IPS-11a (cell line): ENCODE results near the gene ZBTB24.
A peak's percentile ranks its signal among the peaks of the same experiment; 100 is the strongest.
"Not testable (repeated sequence)": the region's sequence is repeated elsewhere in the genome, so short reads cannot be mapped to it uniquely, and the experiment has no call there.

Source experiments
- H3K4me3 ChIP-seq: one replicate; pipeline ENCODE4 v1.5.1; 2013; ENCODE audit warnings: low read depth, low read length, control low read depth

Gene ZBTB24

DNA sequence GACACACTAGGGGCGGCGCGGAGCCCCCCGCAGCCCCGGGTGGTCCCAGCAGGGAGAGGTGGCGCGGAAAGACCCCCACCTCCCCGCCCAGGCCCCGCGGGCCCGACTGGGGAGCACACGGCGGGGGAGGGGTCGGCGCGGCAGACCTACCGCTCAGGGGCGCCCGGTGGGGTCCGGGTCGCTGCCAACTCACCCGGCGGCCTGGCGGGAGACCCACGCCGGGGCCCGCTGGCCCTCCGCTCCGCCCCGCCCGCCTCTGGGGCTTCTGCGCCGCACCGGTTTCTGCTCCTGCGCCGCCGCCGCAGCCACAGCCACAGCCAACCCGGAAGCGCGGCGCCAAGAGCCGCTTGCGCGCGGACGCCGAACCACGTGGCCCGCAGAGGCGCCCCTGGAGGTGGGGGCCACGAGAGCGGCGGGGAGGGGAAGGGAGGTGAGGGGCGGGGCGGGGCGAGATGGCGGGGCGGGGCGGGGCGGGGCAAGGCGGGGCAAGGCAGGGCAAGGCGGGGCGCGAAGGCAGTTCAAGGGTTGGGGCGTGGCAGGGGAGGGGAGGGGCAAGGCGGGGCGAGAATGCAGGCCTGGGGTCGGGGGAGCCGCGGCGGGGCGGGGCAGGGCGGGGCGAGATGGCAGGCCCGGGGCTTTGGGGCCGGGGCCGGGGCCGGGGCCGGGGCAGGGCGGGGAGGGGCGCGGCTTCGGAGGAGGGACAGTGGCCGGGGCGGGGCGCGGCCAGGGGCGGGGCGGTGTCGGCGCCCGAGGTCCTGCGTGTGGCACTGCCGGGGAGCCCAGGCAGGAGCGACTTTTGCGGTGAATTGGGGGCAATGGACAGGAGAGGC is at the start of gene ZBTB24:
Gene ZBTB24 (minus strand): TSS at position 315 of the 830 bp plus-strand sequence. CDS start 1,193 bp downstream, outside the sequence.
- peak within 1 kb of the TSS; percentile 84 for H3K4me3 ChIP-seq

DNA sequence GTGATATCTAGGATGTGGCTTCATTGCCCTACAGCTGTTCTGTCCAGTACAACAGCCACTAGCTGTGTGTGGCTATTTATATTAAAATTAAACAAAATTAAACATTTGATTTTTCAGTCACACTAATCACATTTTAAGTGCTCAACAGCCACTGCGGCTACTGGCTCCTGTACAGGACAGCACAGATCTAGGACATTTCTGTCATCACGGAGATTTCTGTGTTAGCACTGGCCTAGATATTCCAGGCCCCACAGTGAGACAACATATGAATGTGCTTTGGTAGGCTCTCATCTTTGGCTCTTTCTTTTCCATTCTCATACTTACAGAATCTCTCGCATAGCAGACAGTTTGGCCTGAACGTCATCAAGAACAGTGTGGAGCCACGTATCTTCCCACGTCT is 48.4 kb upstream of the ZBTB24 start:
- H3K4me3 ChIP-seq, result no peak overlapping the region

DNA sequence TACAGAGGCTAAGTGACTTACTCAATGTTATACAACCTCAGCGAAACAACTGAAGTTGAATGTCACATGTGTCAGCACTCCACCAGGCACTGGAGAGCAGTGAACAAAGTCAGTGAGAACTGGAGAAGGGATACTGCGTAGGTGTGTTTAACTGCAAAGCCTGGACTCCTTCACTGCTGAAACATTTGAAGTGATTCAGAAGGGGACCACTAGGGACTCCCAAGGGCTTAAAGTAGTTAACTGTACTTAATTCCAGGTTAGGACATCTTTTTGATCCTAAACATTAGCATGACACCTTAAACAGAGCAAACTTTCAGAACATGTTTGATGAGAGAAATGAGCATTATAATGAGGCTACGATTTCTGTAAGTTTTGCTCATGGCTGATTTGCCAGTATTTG is 45.0 kb upstream of the ZBTB24 start:
- no peak overlapping the region for H3K4me3 ChIP-seq

GRCh38 chr6:109526905-109527628 is 44.0 kb upstream of the ZBTB24 start:
- H3K4me3 ChIP-seq, result no peak overlapping the region

DNA sequence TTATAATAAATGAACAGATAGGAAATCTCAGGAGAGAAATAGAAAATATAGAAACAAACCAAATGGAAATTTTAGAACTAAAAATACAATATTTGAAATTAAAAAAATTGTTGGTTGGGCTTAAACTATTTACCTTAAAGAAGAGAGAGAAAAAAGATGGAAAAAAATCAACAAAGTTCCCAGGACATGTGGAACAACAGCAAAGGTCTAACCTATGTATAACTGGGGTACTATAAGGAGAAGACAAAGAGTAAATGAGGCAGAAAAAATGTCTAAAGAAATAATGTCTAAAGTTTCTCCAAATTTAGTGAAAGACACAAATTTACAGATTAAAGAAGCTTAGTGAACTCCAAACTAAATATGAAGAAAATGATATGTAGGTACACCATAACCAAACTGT is 41.1 kb upstream of the ZBTB24 start:
- no peak overlapping the region for H3K4me3 ChIP-seq

- H3K4me3 ChIP-seq, result no peak overlapping the region
Measured at GRCh38 chr6:109523478-109523877, 40.5 kb upstream of the ZBTB24 start.

DNA sequence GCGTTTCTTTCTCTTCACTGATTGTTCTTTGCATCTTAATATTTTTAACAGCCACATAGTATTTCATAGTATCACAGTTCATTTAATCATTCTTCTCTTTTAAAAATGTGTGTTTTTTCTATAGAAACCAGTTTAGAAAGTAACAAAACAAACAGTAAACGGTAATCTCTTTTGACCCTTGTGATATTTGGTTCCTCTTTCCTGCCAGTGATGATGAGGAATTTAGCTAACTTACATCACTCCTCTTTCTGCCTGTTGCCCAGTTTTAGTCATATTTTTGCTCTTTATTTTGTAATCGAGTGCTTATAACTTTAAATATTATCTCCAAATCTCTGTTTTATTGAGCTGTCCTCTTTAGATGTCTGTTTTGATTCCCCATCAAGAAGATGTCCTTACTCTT is 38.1 kb upstream of the ZBTB24 start:
- no peak overlapping the region for H3K4me3 ChIP-seq

DNA sequence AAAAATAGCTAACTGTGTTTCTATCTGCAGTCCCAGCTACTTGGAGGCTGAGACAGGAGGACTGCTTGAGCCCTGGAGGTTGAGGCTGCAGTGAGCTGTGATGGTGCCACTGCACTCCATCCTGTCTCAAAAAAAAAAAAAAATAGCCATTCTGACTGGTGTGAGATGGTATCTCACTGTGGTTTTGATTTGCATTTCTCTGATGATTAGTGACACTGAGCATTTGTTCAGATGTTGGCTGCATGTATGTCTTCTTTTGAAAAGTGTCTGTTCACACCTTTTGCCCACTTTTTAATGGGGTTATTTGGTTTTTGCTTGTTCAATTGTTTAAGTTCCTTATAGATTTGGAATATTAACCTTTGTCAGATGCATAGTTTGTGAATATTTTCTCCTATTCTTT is 36.6 kb upstream of the ZBTB24 start:
- not testable (repeated sequence) for H3K4me3 ChIP-seq

DNA sequence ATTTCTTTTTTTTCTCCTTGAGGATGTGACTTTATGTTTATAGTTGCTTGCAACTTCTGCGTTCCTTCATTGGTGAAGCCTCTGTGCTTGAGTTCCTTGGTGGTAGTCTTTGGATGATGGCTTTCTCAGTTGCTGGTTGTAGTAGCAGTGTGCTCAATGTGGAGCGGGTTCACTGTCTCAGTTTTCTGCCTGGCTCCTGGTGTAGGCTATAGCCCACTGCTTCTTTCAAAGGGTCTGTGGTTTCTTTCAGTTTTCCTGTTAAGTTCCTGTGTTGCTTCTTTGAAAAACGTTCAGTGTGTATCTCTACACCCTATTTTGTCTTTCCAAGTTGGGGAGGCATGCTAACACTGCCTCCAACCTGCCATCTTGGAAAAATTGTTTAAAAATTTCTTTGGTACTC is 33.9 kb upstream of the ZBTB24 start:
- no peak overlapping the region for H3K4me3 ChIP-seq

GRCh38 chr6:109515781-109516409 is 32.9 kb upstream of the ZBTB24 start:
- no peak overlapping the region for H3K4me3 ChIP-seq

DNA sequence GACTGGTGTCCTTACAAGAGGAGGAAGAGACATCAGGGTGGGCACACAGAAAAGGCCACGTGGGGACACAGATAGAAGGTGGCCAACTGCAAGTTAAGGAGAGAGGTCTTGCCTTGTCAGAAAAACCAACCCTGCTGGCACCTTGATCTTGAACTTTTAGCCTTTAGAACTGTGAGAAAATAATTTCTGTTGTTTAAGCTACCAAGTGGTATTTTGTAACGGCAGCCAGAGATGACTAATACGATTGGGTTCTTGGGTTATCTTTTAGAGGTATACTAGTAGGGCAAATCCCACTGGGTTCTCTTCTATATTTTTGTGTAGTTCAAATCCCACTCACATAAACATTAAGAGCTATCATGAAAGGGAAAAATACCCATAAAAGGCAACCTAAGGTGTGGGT is 31.9 kb upstream of the ZBTB24 start:
- H3K4me3 ChIP-seq, result no peak overlapping the region

- H3K4me3 ChIP-seq, result no peak overlapping the region
Measured at GRCh38 chr6:109513571-109514071, 30.6 kb upstream of the ZBTB24 start.

- H3K4me3 ChIP-seq, result no peak overlapping the region
Measured at GRCh38 chr6:109512271-109512817, 29.3 kb upstream of the ZBTB24 start.

DNA sequence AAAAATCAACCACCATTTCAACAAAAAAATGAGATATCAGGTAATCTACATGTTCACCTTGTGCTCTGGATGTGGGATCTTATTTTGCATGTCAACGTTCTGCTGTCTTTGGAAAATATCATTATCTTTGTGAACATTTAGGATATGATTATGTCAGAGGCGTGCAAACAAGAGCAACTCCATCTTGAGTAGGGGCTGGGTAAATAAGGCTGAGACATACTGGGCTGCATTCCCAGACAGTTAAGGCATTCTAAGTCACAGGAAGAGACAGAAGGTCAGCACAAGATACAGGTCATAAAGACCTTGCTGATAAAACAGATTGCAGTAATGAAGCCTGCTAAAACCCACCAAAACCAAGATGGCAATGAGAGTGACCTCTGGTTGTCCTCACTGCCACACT is 28.8 kb upstream of the ZBTB24 start:
- H3K4me3 ChIP-seq, result no peak overlapping the region

DNA sequence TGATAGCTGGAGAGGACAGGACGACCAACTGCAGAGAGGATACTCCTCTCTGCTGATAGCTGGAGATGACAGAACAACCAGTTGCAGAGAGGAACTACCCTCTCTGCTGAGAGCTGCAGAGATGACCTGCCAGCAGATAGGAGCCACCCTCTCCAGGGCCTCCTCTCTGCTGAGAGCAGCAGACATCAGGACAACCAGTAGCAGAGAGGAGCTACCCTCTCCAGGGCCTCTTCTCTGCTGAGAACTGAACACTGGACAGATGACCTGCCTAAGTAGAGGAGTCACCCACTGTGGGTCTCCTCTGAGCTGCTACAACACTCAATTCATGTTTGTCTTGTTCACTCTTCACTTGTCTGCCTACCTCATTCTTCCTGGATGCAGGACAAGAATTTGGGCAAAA is 27.3 kb upstream of the ZBTB24 start:
- H3K4me3 ChIP-seq, result no peak overlapping the region

DNA sequence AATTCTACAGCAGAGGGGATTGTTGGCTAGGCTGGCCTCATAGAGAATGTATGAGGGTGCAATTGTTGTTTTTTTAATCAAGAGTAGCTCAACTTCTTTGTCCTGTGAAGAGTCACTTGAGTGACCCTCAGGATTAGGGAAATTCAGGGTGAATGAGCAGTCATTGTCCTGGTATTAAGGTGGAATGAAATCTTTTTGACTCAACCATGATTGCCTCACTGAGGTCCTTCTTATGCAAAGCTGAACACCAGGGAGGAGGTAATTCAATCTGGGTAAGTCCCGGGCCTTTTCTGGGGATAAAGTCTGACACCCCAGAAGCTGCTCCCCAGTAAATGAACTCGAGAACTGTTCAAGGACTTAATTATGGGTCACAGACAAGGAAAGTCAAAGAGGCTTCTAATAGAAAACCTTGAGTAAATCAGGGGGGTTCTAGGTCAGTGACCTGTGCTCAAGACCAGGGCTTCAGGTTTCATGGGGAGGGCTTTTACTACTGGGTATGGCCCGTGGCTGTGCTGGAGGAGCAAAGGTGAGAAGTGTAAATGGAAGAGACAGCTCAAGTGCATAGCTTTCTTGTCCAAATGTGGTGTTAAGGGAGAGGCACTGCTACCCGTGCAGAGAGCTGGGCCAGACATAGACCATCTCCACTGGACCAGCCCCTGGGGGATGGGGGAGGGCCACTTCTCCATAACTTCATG is 25.3 kb upstream of the ZBTB24 start:
- no peak overlapping the region for H3K4me3 ChIP-seq

- no peak overlapping the region for H3K4me3 ChIP-seq
Measured at GRCh38 chr6:109507490-109508072, 24.6 kb upstream of the ZBTB24 start.

- H3K4me3 ChIP-seq, result no peak overlapping the region
Measured at GRCh38 chr6:109506841-109507240, 23.8 kb upstream of the ZBTB24 start.

DNA sequence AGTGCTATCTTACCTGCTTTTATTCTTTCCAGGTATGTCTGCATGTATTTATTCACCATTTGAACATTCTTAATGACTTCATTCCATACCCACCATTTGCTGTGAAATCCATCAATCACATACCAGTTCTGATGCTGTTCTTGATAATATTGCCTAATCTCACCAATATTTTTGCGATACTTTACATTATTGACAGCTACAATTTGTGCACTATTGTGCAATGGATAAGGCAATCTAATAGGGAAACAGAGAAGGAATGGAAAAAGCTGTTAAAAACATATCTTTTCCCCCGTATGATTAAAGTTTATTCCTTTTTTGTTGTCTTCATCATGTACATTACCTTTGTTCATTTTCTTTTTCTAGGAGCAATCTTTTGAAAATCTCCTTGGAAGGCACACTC is 23.3 kb upstream of the ZBTB24 start:
- no peak overlapping the region for H3K4me3 ChIP-seq
